Mesothelial cell of epicardium (in vitro differentiated cells): Measurements from ENCODE around the gene LAPTM5. TPM values are rescaled to one million over a fixed set of nuclear protein-coding genes. Genes with fewer than 3 reads are reported as not detected.

Experiments
- DNase-seq, 2 experiments: peaks; one replicate each; pipeline ENCODE4 v3.0.0; 2021; ENCODE audit warnings: low spot score in 2 of 2; ENCODE audit not compliant: unreplicated experiment in 2 of 2
- H3K27ac Mint-ChIP-seq: 2 replicates; pipeline ENCODE4 v1.8.0; 2021; ENCODE audit warnings: mixed read lengths
- H3K27me3 Mint-ChIP-seq: 2 replicates; pipeline ENCODE4 v1.8.0; 2021; ENCODE audit warnings: low read depth, mixed read lengths
- H3K36me3 Mint-ChIP-seq: 2 replicates; pipeline ENCODE4 v1.8.0; 2021; ENCODE audit warnings: mixed read lengths
- H3K4me1 Mint-ChIP-seq: 2 replicates; pipeline ENCODE4 v1.8.0; 2021; ENCODE audit warnings: mixed read lengths
- H3K4me3 Mint-ChIP-seq: 2 replicates; pipeline ENCODE4 v1.8.0; 2021; ENCODE audit warnings: mild to moderate bottlenecking, moderate library complexity, mixed read lengths
- H3K9me3 Mint-ChIP-seq: 2 replicates; pipeline ENCODE4 v1.8.0; 2021; ENCODE audit warnings: mixed read lengths
- CTCF ChIP-seq: fragments of 200-600 bp; sonication (generic); IDR thresholded peaks from one replicate; pipeline ENCODE4 v1.5.0; 2021; ENCODE audit warnings: antibody characterized with exemption; ENCODE audit not compliant: unreplicated experiment
- total RNA-seq: library from RNA; stranded (reverse); gene quantifications from 3 replicates; pipeline ENCODE4 v1.2.1, GENCODE V29; 2021

Gene LAPTM5
- total RNA-seq, 1 donor from 2014 or later = not detected

GRCh38 chr1:30749691-30750583 lies 7.6 kb downstream of the LAPTM5 start:
- Mint-ChIP-seq H3K27ac (no peak overlapping the region), H3K27me3 (no peaks in the 10 kb centered on the region), H3K9me3 (no peaks in the 10 kb centered on the region), H3K36me3 (no peaks in the 10 kb centered on the region), H3K4me1 (peaks cover 37% of the 10 kb centered on the region), H3K4me3 (no peak overlapping the region)
- no peak for TF ChIP-seq CTCF
- no peak for DNase-seq

GRCh38 chr1:30748699-30749401 lies 8.7 kb downstream of the LAPTM5 start:
- Mint-ChIP-seq H3K4me1 (peaks cover 37% of the 10 kb centered on the region), H3K4me3 (no peak overlapping the region), H3K9me3 (no peaks in the 10 kb centered on the region), H3K27ac (peak overlapping the region; percentile 86), H3K27me3 (no peaks in the 10 kb centered on the region), H3K36me3 (no peaks in the 10 kb centered on the region)
- DNase-seq = no peak
- TF ChIP-seq CTCF = no peak

- H3K36me3 Mint-ChIP-seq = no peaks in the 10 kb centered on the region
- DNase-seq = no peak
- H3K27ac Mint-ChIP-seq = peak overlapping the region; percentile 86
- no peaks in the 10 kb centered on the region for H3K27me3 Mint-ChIP-seq
- no peak overlapping the region for H3K4me3 Mint-ChIP-seq
- no peaks in the 10 kb centered on the region for H3K9me3 Mint-ChIP-seq
- no peak for TF ChIP-seq CTCF
- peaks cover 33% of the 10 kb centered on the region for H3K4me1 Mint-ChIP-seq
Observed at GRCh38 chr1:30748098-30748698, 9.4 kb downstream of the LAPTM5 start.

GRCh38 chr1:30747033-30748008 lies 10.3 kb downstream of the LAPTM5 start:
- H3K36me3 Mint-ChIP-seq = no peaks in the 10 kb centered on the region
- H3K27me3 Mint-ChIP-seq = no peaks in the 10 kb centered on the region
- H3K9me3 Mint-ChIP-seq = no peaks in the 10 kb centered on the region
- no peak for TF ChIP-seq CTCF
- no peak for DNase-seq
- H3K4me1 Mint-ChIP-seq = peaks cover 28% of the 10 kb centered on the region
- H3K4me3 Mint-ChIP-seq = no peak overlapping the region
- no peak overlapping the region for H3K27ac Mint-ChIP-seq
